H7 (cell line): Measurements from ENCODE around the gene DNM3. TPM values are rescaled to one million over a fixed set of nuclear protein-coding genes. Genes with fewer than 3 reads are reported as not detected.
A peak's percentile ranks its signal among the peaks of the same experiment; 100 is the strongest.

ENCODE experiments used
- DNase-seq: peaks from one replicate; pipeline ENCODE4 v3.0.0; 2012
- H3K27me3 ChIP-seq: 2 replicates; pipeline ENCODE4 v1.6.0; 2011; ENCODE audit warnings: mild to moderate bottlenecking, low read length; ENCODE audit not compliant: control insufficient read depth, insufficient read depth
- H3K36me3 ChIP-seq: replicated peaks from 2 replicates; pipeline ENCODE4 v1.5.1; 2011; ENCODE audit warnings: low read length; ENCODE audit not compliant: control insufficient read depth, insufficient read depth
- H3K4me3 ChIP-seq: 2 replicates; pipeline ENCODE4 v1.5.1; 2011; ENCODE audit warnings: low read depth, mild to moderate bottlenecking, control low read depth, low read length, moderate library complexity; ENCODE audit not compliant: insufficient read depth
- total RNA-seq: library from RNA; depleted of rRNA; stranded (reverse); fragments of >200 nt; shearing (Covaris generic); gene quantifications from 2 replicates; pipeline ENCODE4 v1.2.3, GENCODE V29; 2014

DNM3 gene
- total RNA-seq, 1 experiment from 2014 or later: 0.73 TPM

GRCh38 chr1:171981303-171981702 lies 140.0 kb downstream of the DNM3 start:
- H3K4me3 ChIP-seq: no peak overlapping the region
- no peaks in the 10 kb centered on the region for H3K27me3 ChIP-seq
- no peak for DNase-seq
- no peaks in the 10 kb centered on the region for H3K36me3 ChIP-seq

- H3K4me3 ChIP-seq: no peak overlapping the region
- H3K27me3 ChIP-seq: no peaks in the 10 kb centered on the region
- no peak for DNase-seq
- no peaks in the 10 kb centered on the region for H3K36me3 ChIP-seq
These were observed 142.3 kb downstream of the DNM3 start for GRCh38 chr1:171983584-171983983.

DNA sequence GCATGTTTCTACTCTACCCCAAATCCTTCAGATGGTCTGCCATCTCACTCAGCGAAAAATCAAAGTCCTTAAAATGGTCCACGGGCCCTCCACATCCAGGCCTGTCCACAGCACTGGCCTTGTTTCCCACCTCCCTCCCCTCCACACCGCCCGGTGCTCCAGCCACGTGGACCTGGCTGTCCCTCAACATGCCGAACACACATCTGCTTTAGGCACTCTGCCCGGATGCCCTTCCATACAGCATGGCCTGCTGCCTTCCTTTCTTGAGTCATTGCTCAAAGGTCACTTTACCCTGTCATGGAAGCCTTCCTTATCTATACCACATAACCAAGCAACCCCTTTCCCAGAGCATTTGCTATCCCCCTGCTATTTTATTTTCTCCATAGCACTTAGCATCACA lies 143.0 kb downstream of the DNM3 start:
- H3K36me3 ChIP-seq: no peaks in the 10 kb centered on the region
- no peak for DNase-seq
- no peaks in the 10 kb centered on the region for H3K27me3 ChIP-seq
- H3K4me3 ChIP-seq: no peak overlapping the region

DNA sequence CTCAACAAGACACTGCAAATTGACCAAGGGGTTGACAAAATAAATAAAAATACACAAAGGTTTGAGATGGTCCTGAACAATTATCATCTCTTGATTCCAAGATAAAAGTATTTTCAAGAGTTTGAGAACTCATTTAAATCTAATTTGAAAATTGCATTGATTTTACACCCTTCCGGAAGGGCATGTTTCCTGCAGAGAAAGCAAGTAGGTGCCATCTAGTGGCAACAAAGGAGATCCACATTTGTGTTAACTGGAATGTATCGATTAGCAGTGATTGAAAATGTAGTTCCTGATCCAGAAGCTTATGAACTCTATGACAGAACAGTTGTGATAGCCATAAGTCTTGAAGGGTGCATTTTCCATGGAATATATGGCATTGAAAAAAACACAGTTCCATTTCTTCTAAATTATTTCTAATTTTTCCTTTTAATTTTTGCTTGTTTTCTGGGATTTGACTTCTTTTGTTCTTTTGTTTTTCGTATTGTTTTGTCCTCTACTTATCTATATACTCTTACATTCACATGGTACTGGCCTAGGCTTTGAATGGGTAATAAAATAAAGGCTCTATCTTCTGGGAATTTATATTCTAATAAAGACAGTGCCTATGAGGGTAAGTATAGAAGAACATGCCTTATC lies 143.7 kb downstream of the DNM3 start:
- Histone ChIP-seq H3K36me3 (no peaks in the 10 kb centered on the region), H3K27me3 (no peaks in the 10 kb centered on the region), H3K4me3 (no peak overlapping the region)
- DNase-seq: peak; percentile 19

GRCh38 chr1:171985639-171986038 lies 144.3 kb downstream of the DNM3 start:
- Histone ChIP-seq H3K4me3 (no peak overlapping the region), H3K36me3 (no peaks in the 10 kb centered on the region), H3K27me3 (no peaks in the 10 kb centered on the region)
- DNase-seq: peak; percentile 21

GRCh38 chr1:171988243-171988885 lies 147.1 kb downstream of the DNM3 start:
- H3K36me3 ChIP-seq: no peaks in the 10 kb centered on the region
- no peak for DNase-seq
- no peaks in the 10 kb centered on the region for H3K27me3 ChIP-seq
- no peak overlapping the region for H3K4me3 ChIP-seq

DNA sequence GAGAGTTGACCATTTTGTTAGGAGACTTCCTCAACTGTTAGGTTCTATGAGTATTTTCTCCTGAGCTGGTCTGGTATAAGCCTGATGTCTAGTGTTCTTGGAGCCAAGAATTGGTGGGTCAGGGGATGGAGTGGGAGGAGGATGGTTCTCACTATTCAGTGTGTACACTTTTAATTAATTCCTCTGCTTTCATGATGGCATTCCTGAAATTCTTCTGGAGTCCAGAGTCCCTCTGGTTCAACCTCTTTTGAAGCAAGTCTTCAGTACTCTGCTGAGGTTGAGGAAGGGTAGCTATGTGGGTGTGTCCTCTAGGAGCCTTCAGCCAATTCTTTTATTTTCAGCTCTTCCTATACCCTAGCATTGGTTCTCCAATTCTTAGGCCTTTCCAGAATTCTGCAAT lies 149.1 kb downstream of the DNM3 start:
- Histone ChIP-seq H3K36me3 (no peaks in the 10 kb centered on the region), H3K4me3 (no peak overlapping the region), H3K27me3 (no peaks in the 10 kb centered on the region)
- no peak for DNase-seq

GRCh38 chr1:171994293-171994692 lies 153.0 kb downstream of the DNM3 start:
- no peak overlapping the region for H3K4me3 ChIP-seq
- no peaks in the 10 kb centered on the region for H3K27me3 ChIP-seq
- no peaks in the 10 kb centered on the region for H3K36me3 ChIP-seq

GRCh38 chr1:171995573-171995972 lies 154.3 kb downstream of the DNM3 start:
- no peaks in the 10 kb centered on the region for H3K36me3 ChIP-seq
- no peak for DNase-seq
- H3K4me3 ChIP-seq: no peak overlapping the region
- H3K27me3 ChIP-seq: no peaks in the 10 kb centered on the region

More at GRCh38 chr1:171994293-171994692, 153.0 kb downstream of the DNM3 start:
- no peak for DNase-seq

- no peak for DNase-seq
- H3K27me3 ChIP-seq: no peaks in the 10 kb centered on the region
- H3K4me3 ChIP-seq: no peak overlapping the region
- H3K36me3 ChIP-seq: no peaks in the 10 kb centered on the region
These were observed 156.6 kb downstream of the DNM3 start for GRCh38 chr1:171997936-171998335.

- no peak overlapping the region for H3K4me3 ChIP-seq
- H3K27me3 ChIP-seq: no peaks in the 10 kb centered on the region
- no peaks in the 10 kb centered on the region for H3K36me3 ChIP-seq
- DNase-seq: no peak
These were observed 157.4 kb downstream of the DNM3 start for GRCh38 chr1:171998711-171999110.

GRCh38 chr1:171999756-172000155 lies 158.5 kb downstream of the DNM3 start:
- no peaks in the 10 kb centered on the region for H3K27me3 ChIP-seq
- H3K36me3 ChIP-seq: no peaks in the 10 kb centered on the region
- H3K4me3 ChIP-seq: no peak overlapping the region
- DNase-seq: no peak

DNA sequence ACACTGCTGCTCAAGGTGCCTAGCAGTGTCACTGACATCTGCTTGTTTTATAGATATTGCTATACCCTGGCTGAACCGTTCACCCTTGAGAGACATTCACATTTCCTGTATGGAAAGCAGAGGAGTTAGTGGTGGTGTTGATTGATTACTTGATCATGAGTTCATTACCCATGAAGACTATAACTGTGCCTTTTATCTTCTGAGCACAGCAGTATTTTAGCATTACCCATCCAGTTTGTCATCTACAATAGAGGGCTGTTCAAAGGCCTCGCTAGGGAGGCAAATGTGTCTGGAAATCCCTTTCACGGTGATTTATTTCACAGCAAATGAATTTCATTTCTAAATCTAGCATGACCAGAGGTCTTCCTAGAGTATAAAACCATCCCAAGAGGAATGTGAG lies 160.0 kb downstream of the DNM3 start:
- no peak for DNase-seq
- Histone ChIP-seq H3K36me3 (no peaks in the 10 kb centered on the region), H3K4me3 (no peak overlapping the region), H3K27me3 (no peaks in the 10 kb centered on the region)

DNA sequence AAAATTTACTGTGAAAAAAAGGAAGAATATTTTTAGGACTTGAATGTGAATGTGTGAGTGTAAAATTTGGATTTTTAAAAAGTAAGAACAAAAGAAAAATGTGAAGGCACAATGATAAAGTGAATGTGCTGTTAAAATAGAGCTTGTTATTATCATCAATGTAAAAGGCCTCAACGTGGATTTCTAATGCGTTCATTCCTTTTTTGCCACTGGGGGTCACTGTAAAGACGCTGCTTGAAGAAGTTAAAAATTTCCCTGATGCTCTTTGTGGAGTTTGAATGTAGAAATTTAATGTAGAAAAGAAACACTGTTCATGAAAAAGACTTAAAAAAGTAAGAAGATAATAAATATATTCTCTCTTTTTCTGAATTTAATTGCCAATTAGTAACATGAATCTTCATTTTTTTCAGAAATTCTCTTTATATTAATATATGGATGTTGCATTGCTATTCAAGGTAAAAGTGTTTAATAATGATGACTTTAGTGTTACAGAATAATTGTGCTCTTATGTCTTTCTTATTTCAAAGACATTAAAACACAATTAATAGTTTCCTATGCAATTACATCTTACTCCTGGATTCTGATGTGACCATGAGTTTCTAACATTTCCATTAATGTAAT lies 161.5 kb downstream of the DNM3 start:
- no peak overlapping the region for H3K4me3 ChIP-seq
- H3K36me3 ChIP-seq: no peaks in the 10 kb centered on the region
- H3K27me3 ChIP-seq: no peaks in the 10 kb centered on the region
- DNase-seq: no peak

DNA sequence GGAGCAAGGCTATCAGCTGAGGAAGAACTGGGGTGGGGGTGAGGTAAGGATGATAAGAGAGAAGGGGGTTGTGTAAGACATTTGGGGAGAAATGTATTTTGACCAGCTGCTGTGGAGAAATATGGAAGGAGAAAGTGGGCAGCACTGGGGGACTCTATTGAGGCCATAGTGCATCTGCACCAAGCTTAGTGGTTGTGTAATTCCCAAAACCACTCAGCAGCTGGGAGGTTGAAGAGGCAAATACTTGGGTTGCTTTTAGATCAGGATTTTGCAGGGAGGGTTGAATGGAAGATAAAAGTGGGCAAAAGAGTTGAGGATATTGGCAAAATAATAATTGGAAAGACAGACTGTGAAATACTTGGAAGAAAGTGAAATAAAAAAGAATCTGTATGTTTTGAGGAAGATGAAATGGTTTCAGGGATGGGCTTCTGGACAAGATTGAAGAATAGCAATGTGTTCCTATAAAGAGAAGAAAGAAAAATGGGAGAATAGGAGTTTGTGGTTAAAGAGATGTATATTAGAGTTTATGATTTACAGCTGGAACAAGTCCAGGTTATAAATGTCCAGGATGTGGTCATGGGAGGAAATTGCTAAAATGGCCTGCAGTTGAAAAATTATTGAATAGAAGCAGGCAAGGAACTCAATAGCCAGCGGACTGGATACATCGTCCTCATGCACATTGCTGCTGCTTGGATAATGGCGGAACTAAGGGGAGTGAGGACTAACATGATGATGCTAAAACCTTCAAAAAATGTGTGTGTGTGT lies 162.7 kb downstream of the DNM3 start:
- H3K27me3 ChIP-seq: no peaks in the 10 kb centered on the region
- no peaks in the 10 kb centered on the region for H3K36me3 ChIP-seq
- H3K4me3 ChIP-seq: no peak overlapping the region
- DNase-seq: no peak
